Measurements from ENCODE around the gene FAIM2.
A peak's percentile ranks its signal among the peaks of the same experiment; 100 is the strongest.
"Not testable (repeated sequence)": the region's sequence is repeated elsewhere in the genome, so short reads cannot be mapped to it uniquely, and the experiment has no call there.

FAIM2 gene

GRCh38 chr12:49892732-49893317 lies 10.9 kb downstream of the FAIM2 start:
- no peak for DNase-seq

GRCh38 chr12:49892084-49892731 lies 11.5 kb downstream of the FAIM2 start:
- no peak for DNase-seq

- DNase-seq, result no peak
Observed at GRCh38 chr12:49891476-49891875, 12.2 kb downstream of the FAIM2 start.

- no peak for DNase-seq
Observed at GRCh38 chr12:49891012-49891411, 12.7 kb downstream of the FAIM2 start.

DNA sequence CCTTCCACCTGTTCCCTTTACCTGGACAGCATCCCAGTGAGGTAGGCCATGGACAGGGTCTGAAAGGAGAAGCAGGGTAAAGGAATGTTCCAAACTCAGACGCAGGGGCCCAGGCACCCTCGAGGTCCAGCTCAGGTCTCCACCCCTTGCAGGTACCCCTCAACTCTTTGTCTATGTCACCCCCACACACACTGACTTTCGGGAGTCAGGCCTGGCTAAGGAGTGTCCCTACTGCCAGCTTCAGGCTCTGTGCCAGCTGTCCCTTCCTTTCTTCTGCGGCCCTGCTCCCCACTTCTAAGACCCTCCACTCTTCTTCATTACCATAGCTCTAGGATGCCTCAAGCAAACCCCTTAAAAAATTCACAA lies 13.6 kb downstream of the FAIM2 start:
- no peak for DNase-seq

- DNase-seq, result peak; percentile 91
Observed at GRCh38 chr12:49889361-49890095, 14.2 kb downstream of the FAIM2 start.

DNA sequence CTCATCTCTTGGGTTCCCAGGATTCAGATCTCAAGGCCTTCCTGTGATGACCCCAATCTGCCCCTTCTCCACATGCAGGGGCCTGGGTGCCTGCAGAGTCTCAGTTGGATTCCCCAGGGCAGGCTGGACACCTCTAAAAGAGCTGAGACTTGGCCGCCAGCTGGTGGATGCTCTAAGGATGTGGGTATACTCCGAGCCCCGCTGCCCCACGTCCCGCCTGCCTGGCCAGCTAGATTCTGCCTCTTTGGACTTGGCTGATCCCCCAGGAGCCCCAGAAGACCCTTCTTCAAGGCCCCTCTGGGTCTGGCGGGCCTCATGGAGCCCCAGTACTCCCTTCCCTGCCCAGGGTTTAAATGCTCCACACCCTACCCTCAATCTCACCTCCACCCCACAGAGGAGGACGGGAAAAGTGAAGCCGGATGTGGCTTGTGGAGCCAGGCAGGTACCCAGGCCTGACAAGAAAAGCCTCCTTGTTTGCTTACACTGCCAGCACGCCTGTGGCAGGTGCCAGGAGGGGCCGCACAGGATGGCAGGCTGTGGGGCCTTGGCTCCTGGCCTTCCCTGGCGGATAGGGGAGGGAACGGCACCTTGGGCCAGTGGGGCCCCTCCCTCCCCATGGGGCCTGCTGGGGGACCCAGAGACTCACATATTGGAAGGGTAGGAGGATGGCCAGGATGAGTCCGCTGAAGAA lies 15.1 kb downstream of the FAIM2 start:
- no peak for DNase-seq

- no peak for DNase-seq
Observed at GRCh38 chr12:49887536-49888401, 15.9 kb downstream of the FAIM2 start.

GRCh38 chr12:49887091-49887490 lies 16.6 kb downstream of the FAIM2 start:
- no peak for DNase-seq

DNA sequence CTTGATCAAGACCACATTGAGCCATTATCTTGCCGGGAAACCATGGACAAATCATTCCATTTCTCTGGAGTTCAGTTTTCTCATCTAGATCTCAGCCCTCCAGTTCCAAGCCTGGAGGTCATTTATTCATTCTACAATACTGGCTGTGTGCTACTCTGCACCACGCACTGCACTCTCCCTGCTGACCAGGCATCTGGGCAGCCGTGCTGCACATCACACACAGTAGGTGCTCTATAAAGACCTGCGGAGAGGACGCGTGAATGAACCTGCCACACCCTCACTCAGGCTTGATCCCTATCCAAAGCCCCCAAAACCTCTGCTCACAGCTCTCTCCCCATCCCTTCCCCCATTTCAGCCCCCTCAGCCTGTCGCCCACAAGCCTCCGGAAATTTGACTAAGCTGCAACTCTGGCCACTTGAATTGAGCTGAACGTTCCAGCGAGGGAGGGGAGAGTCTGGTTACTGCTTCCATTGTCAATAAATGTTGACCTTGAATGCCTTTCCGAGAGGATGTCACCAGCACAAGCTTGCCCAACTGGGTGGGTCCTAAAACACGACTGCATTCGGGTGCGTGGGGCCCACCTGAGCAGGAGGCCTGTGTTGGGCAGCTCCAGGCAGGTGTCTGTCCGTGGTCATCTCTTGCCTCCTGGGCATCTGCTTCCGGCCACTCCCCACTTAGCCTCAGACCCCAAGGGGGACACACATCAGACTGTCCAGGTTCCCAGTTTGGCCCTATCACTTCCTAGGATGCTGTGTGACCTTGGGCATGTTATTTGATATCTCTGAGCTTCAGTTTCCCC lies 17.8 kb downstream of the FAIM2 start:
- DNase-seq, result no peak

DNA sequence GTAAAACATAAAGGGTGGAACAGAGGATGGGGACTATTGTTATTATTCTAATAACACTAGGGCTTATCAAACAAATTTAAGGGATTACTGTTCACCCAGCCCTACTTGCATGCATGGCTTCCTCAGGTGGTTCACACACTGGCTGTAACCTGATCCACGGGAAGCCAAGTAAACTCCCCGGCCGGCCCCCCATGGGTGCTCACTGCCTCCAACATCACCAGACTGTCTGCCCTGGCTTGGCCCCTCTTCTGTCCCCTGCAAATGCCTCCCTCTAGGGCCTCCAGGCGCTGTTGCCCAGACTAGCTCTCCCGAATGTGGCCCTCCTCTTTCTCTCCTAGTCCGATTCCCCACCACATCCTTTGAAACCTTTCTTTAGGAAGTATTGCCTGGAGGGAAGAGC lies 18.6 kb downstream of the FAIM2 start:
- peak; percentile 71 for DNase-seq

- DNase-seq, result peak; percentile 59
Observed at GRCh38 chr12:49882851-49883464, 20.7 kb downstream of the FAIM2 start.

- DNase-seq, result peak; percentile 99
Observed at GRCh38 chr12:49882248-49882850, 21.4 kb downstream of the FAIM2 start.

- no peak for DNase-seq
Observed at GRCh38 chr12:49881415-49882247, 22.1 kb downstream of the FAIM2 start.

GRCh38 chr12:49880756-49881414 lies 22.8 kb downstream of the FAIM2 start:
- no peak for DNase-seq

GRCh38 chr12:49879065-49879464 lies 24.6 kb downstream of the FAIM2 start:
- not testable (repeated sequence) for DNase-seq

DNA sequence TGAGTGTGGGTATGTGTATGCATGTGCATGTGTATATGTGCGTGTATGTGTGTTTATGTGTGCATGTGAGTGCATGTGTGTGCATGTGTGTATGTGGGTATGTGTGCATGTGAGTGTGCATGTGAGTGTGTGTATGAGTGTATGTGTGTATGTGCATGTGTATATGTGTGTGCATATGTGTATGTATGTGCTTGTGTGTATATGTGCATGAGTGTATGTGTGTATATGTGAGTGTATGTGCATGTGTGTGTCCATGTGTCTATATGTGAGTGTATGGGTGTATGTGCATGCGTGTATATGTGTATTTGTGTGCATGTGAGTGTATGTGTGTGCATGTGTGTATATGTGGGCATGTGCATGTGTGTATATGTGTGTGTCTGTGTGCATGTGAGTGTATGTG lies 25.7 kb downstream of the FAIM2 start:
- no peak for DNase-seq

DNA sequence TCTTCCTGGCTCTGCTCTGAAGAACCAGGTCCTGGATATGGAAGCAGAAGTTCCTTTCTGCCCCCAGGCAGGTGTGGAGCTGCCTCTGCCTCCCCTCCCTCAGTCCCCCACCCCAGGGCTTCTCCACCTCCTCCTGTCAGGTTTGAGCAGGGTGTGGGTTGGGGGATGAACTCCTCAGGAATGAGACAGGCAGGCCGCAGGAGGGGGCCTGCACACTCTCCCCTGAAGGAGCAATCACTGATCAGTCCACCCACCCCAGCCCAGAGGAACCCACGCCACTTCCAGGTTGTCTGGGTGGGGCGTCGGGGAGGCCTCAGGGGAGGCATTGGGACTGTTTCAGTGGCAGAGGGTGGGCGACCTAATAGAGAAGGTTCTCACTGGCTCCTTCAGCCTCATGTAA lies 26.6 kb downstream of the FAIM2 start:
- DNase-seq, result no peak

GRCh38 chr12:49876070-49876469 lies 27.6 kb downstream of the FAIM2 start:
- no peak for DNase-seq
